Stimulated activated CD8-positive, alpha-beta memory T cell treated with anti-CD3 and anti-CD28 coated beads, Interleukin-15, amount 100 ng/mL, for 24 hours (primary cell): Measurements from ENCODE around the gene RAET1L.
"Not testable (repeated sequence)": the region's sequence is repeated elsewhere in the genome, so short reads cannot be mapped to it uniquely, and the experiment has no call there.

Source experiments
- DNase-seq: peaks from one replicate; pipeline ENCODE4 v3.0.0-alpha.2; 2020; ENCODE audit warnings: low read depth

Gene RAET1L, protein sequence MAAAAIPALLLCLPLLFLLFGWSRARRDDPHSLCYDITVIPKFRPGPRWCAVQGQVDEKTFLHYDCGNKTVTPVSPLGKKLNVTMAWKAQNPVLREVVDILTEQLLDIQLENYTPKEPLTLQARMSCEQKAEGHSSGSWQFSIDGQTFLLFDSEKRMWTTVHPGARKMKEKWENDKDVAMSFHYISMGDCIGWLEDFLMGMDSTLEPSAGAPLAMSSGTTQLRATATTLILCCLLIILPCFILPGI

DNA sequence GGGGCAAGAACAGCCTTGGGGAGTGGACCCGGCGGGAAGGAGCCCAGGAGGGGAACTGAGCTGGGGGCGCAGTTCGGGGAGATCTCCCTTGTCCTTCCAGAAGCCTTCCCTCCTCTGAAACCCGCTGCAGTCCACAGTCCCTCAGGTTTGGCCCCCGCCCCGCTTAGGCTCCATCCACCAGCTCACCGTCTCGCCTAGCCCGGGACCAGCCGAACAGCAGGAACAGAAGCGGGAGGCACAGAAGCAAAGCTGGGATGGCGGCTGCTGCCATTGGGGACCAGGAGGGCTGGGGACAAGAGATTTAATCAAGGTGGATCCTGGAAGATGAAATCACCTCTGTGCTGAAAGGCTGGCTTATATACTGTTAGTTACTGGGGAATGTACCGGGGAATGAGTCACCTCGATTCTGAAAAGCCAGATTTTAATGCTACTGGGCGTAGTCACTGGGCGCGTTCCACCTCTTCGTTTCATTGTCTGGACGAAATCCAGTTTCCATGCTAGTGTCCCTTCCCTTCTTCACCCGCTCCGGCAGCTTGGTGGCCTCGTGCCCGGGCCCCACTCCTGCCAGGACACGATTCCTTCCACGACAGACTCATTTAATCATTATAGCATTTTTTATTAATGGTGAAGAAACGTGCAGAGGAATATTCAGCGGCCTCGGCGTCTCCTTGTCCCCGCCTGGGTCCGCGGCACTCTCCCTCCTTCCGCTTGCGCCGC is at the start of gene RAET1L:
RAET1L (minus strand) TSS at position 332 of the 717 bp plus-strand sequence; CDS start at position 271, 61 bp downstream.
- DNase-seq: no peak

DNA sequence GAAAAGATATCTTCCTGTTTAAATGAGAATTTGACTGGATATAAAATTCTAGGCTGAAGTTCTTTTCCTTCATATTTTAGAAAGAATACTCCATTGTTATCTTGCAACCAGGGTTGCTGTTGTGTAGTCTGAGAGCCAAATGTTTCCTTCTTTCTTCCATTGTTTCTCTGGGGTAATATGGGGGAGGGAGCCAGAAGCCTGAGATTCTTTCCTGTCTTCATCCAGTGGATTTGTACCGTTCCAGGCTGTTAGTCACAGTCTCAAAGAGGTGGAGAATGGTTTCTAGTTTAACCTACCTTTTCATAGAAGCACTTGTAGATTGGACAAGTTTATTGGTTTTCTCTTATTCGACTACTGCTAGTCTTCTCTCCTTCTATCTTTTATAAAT is 49.7 kb upstream of the RAET1L start:
- DNase-seq: no peak

DNA sequence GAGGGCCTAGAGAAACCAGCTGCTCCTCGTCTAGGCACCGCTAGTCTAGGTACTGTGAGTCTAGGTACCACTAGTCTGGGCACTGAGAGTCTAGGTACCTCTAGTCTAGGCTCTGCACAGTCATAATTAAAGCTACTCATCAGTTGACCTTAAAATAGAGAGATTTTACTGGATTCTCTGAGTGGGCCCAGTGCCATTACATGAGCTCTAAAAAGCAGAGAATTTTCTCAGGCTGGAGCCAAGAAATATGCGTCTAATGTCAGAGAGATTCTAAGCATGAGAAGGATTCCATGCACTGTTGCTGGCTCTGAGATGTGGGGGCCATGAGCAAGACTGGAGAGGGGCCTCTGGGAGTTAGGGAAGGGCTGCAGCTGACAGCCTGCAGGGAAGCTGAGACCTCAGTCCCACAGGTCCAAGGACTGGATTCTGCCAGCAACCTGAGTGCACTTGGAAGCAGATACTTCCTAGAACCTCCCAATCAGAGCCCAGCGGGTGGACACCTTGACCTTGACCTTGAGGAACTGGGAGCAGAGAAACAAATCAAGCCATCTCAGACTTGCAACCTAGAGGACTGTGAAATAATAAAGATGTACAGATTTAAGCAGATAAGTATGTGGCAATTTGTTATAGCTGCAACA is 49.2 kb upstream of the RAET1L start:
- DNase-seq: not testable (repeated sequence)

DNA sequence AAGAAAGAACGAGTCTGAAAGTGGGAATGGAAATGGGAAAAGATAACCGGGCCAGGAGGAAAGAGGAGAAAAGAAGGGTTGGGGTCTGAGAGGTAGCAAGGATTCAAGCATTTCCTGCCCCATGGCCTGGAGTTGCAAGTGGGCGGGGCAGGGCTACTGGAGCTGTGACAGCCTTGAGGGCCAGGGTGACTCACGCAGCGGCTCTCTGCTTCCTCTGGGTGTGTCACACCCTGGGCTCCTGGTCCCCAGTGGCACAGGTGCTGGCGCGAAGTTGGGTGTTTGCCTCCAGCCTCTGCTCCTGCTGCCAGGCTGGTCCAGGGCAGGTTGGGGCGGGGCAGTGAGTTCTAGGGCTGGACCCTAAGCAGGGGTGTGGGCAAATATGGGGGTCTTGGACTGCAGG is 46.9 kb upstream of the RAET1L start:
- DNase-seq: no peak

DNA sequence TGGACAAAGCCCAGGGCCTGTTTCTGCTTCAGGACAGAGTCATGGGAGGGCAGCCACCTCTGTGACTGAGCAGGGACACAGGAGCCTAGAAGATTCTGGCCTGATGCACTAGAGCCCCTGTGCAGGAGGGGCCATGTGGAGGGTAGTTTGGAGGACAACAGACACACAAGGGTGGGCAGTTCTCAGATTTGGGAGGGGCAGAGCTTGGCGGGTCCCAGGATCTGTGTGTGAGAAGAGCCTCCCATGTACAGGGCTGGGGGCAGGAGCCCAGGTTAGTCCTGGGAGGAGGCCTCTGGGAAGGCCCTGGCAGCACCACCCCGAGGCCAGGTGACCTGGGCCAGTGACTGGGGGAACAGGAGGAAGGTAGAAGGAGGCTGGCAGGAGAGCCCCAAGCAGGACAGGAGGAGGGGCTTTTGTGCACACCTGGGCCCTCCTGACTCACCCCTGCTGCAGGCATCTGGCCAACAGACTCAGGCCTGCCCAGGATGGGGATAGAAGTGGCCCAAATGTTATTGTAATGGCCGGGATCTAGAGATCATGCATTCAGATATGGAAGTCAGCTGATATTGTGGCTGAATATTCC is 45.0 kb upstream of the RAET1L start:
- DNase-seq: no peak

DNA sequence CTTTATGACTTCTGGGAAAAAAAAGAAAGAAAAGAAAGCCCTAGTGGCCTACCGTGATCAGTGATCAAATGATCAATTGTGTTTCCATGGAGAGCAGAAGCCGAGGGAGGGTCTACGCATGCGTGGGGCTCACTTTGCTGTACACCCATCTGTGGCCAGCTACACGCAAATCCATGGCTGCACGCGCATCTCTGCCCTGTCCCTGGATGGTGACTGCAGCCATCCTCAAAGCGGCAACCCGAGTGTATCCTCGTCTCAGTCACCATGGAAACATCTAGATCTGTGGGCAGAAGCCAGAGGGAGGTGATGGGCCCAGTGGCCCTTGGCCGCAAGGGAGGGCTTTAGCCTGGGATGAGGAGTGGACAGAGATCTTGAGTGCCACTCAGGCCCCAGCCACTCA is 44.4 kb upstream of the RAET1L start:
- DNase-seq: no peak

DNA sequence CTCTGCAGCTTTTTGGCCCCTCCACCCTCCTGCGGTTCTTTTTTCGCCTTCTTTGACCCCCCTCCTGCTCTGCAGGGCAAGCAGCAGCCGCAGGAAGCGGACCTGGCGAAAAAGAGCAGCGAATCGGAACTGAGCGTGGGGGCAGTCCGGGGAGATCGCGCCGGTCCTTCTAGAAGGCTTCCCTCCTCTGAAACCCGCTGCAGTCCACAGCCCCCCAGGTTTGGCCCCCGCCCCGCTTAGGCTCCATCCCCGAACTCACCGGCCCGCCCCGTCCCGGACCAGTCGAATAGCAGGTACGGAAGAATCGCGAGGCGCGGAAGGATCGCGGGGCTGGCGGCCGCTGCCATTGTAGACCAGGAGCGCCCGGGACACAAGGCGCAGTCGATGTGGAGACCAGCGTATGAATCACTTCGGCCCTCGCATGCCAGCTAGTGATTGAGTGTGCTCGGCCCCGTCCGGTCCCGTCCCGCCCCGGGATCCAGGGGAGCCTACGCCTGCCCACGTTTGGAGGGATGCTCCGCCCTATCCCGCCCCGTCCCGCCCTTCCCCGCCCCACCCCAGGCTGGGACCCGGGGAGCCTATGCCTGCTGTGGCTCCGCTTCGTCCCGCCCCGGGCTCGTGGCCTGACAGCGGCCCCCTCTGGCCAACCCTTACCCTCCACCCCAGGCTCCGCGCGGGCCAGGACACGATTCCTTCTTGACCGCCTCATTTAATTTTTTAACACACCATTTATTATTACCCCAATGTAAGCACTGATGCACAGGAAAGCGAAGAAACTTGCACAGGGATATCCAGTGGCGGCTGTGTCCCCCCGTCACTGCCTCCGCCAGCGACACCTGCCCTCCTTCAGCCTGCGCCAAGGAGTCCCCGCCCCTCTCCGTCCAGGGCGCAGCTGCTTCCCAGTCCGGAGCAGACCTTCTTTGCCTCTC is 43.7 kb upstream of the RAET1L start, which contains the start of gene ULBP3:
ULBP3 (minus strand) TSS at position 402 of the 929 bp plus-strand sequence; CDS start at position 347, 55 bp downstream.
- peak; percentile 45 for DNase-seq

DNA sequence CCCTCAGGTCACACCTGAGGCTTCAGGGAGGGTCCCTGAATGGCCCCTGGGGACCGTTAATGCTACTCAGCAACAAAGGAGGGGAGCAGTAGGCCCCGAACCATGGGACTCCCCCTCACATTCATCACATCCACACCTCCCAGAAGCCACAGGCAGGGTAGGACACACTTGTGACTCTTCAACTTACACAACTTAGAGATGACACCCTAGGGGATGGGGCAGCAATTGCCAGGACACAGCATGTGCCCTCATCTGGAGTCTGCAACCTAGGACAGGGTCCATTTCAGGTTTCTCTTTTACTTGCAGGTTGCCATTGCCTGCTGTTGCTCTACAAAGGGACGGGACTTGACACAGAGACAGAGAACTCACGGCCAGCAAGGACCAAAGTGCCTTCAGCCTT is 42.8 kb upstream of the RAET1L start:
- DNase-seq: no peak

DNA sequence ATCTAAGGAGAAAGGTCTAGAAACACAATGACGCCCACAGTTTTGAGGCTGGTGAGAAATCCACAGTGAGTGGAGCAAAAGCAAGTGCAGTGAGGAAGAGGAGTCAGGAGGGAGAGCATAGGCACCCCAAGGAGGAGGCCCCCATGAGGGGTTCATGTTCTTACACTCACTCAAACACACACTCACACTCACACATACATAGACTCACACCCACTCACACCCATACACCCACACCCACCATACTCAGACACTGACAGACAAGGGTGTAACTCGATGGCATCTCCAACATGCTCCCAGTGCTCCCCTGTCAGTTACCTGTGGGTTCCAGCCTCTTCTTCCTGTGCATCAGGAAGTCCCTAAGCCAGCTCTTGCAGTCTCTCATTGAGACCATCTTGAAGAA is 39.8 kb upstream of the RAET1L start:
- no peak for DNase-seq

DNA sequence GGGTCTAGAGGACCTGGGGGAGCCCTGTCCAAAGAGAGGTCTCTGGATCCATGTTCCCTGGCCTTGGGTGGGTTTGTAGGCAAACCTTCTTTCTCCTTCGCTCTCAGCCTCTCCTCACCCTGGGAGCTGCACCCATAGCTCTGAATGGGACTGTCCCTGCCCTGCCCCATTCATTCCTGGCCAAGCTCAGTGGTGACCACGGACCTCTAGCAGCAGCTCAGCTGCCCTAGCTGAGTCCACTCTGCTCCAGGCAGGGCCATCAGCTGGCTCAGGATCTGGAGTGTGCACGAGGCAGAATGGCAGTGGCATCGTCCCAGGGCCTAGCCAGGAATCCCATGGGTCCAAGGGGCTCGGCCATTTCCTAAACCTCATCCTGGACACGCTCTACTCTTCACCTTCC is 38.3 kb upstream of the RAET1L start:
- no peak for DNase-seq

DNA sequence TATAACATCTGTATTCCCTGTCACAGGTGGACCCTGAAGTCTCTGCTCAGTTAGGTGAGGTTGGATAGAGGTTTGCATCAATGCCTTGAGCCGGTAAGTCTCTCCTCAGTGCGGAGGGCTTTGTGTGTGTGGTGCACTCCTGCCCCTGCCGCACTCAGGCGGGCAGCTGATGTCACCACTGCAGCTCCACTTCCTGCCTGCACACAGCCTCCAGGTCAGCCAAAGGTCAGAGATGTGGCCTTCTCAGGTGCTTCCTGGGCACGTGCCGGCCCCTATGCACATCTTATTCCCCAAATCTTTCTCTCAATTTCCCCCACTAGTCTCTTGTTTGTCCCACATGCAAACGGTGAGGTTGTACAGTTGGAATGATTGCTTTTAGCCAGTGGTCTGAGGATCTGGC is 34.6 kb upstream of the RAET1L start:
- DNase-seq: not testable (repeated sequence)

DNA sequence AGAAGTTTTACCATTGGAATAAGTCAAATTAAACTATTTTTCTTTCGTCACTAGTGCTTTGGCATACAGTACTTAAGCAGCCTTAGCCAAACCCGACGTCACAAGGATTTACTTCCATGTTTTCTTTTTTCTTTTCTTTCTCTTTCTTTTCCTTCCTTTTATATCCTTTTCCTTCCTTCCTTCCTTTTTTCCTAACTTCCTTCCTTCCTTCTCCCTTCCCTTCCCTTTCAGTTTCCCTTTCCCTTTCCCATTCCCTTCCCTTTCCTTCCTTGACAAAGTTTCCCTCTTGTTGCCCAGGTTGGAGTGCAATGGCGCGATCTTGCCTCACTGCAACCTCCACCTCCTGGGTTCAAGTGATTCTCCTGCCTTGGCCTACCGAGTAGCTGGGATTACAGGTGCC is 33.7 kb upstream of the RAET1L start:
- DNase-seq: no peak

DNA sequence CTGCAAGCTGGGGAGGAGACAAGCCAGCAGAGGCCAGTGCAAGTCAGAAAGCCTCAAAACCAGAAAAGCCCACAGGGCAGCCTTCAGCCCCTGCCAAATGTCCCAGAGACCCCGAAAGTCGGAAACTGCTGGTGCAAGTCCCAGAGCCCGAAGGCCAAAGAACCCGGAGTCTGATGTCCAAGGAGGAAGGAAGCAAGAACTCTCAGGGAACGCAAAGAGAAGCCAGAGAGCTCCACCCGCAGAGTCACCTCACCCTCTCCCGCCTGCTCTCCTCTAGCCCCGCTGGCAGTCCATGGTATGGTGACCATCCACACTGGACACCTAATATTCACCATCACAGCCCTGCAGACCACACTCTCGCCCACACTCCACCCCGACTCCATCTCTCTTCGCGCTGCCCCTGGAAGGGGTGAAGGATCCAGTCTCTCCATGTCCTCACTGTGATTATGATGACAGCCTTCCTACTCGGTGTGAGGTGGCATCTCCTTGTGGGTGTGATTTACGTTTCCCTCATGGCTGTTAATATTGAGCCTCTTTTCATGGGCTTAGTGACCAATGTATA is 33.0 kb upstream of the RAET1L start:
- DNase-seq: no peak

DNA sequence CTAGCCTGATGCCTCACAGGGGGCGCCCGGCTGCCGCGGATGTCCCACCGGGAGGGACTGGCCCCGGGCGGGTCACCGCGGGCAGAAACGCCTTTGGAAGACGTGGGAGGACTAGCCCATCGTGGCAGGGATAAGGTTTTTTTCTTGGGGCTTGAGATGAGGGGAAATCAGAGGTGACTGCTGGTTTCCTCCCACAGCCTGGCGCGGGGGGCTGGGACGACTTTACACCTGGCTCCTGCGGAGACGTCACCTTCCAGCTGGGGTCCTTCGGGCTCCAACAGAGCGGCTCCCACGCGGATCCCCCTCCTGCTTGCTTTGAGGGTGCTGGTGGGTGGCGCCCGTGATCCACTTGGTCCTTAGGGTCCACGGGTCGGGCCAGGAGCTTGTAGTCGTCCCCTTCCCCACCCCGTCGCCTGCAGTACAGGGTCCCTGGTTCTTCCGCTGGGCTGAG is 32.2 kb upstream of the RAET1L start:
- DNase-seq: no peak

DNA sequence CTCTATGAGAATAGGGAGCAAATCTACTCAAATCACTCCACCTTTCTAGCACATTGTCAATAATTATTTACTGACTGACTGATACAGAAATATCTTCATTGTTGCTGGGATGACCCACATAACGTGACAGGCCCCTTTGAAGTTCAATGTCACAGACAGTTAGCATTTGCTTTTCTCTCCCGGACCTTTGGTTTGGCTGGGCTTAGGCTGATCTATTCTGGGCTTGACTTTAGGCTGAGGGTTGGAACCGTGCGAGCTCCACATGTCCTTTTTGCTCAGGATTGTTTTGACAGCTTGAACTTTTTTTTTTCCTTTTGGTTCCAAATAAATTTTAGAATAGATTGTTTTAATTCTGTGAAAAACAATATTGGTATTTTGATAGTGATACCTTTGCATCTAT is 31.6 kb upstream of the RAET1L start:
- no peak for DNase-seq

DNA sequence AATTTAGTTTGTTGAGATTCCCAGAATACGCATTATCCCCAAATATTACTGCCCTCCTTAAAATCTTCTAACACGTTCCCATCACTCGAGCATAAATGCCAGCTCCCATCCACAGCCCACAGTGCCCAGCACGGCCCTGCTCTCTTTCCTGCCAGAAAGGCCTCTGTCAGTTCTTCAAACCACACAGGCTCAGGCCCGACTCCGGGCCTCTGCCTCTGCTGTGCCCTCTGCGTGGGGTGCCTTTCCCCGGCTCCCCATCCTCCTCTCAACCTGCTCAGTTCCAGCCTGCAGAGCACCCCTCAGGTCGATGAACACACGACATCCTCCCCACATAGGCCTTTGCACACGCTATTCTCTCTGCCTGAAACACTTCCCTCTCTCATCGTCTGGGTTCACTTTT is 30.8 kb upstream of the RAET1L start:
- no peak for DNase-seq

DNA sequence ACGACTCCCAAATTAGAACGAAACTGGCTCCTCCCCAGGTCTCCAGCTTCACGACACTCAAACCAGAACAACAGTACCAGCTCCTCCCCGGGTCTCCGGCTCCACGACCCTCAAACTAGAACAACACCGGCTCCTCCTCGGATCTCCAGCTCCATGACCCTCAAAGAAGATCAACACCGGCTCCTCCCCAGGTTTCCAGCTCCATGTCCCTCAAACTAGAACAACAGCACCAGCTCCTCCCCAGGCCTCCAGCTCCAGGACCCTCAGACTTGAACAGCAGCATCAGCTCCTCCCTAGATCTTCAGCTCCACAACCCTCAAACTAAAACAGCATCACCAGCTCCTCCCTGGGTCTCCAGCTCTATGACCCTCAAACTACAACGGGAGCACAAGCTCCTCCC is 29.8 kb upstream of the RAET1L start:
- no peak for DNase-seq

DNA sequence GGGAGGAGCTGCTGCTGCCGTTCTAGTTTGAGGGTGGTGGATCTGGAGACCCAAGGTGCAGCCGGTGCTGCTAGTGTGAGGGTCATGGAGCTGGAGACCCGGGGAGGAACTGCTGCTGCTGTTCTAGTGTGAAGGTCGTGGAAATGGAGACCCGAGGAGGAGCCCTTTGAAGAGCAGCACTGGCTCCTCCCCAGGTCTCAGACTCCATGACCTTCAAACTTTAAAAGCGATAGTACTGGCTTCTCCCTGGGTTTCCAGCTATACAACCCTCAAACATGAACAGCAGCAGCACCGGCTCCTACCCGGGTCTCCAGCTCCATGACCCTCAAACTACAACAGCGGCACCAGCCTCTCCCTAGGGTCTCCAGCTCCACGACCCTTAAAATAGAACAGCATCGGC is 28.1 kb upstream of the RAET1L start:
- DNase-seq: no peak

DNA sequence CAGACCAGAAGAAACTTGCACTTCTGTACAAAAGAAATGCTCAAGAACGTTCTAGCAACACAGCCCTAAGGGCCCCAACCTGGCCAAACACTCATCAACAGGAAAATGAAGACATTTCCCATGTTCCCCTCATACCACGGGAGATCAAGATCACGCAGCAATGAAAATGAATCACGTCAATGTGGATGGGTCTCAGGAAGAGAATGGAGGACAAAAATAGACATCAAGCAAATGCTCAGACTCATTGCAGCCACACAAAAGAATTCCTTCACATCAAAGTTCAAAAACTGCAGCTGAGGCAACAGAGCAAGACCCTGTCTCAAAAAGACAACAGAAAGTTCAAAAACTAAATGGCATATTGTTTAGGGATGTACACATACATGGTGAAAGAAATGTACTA is 25.5 kb upstream of the RAET1L start:
- DNase-seq: no peak

DNA sequence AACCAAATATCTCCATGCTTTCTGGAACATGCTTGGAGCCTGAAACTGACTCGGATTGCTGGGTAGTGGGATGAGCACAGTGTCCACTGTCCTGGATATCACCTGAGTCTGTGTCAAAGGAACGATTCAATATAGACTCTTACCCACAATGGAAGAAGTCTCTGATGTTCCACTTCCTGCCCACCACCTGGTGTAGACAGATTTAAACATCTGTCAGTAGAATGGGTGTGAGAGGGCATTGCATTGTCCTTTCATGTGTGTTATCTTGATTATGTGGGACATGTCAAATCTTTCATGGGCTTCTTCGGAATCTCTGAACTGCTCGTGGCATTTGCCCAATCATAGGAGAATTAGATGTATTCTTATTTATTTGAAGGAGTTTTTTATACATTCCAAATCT is 22.8 kb upstream of the RAET1L start:
- no peak for DNase-seq

DNA sequence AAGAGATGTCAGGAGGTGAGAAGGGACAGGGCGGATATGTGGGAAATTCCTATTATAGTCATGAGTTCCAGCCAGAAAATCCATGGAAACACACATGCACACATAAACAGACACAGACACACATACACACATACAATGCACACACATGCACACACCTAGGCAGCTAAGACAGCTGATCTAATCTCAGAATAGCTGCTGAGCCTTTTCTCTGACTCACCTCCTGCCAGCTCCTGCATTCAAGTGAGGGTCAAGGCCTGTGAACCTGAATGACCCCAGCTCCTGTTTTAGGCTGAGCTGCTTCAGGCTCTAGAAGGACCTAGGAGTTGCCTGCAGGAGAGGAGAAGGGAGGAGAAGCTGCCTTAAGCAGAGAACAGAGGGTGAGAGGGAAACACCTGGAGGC is 21.6 kb upstream of the RAET1L start:
- no peak for DNase-seq
